Esophagus (tissue), 2 donors: Measurements from ENCODE around the gene PCLO. TPM values are rescaled to one million over a fixed set of nuclear protein-coding genes. Genes with fewer than 3 reads are reported as not detected.

ENCODE experiments used
- H3K27ac ChIP-seq, 2 donors: one replicate each; pipeline ENCODE4 v1.5.1; 2013; ENCODE audit warnings: low read depth in 2 of 2, mild to moderate bottlenecking in 2 of 2, inconsistent platforms in 1 of 2, low read length in 1 of 2, moderate library complexity in 1 of 2
- H3K27me3 ChIP-seq, 2 donors: one replicate each; pipeline ENCODE4 v1.6.1; 2013; ENCODE audit warnings: low read length in 2 of 2, control low read depth in 1 of 2, mild to moderate bottlenecking in 1 of 2; ENCODE audit not compliant: insufficient read depth in 2 of 2, control insufficient read depth in 1 of 2
- H3K36me3 ChIP-seq, 2 donors: one replicate each; pipeline ENCODE4 v1.6.1; 2013; ENCODE audit warnings: low read length in 1 of 2; ENCODE audit not compliant: control insufficient read depth in 2 of 2, insufficient read depth in 2 of 2
- H3K4me1 ChIP-seq, 2 donors: one replicate each; pipeline ENCODE4 v1.6.1; 2013; ENCODE audit warnings: low read length in 1 of 2; ENCODE audit not compliant: control insufficient read depth in 2 of 2, insufficient read depth in 2 of 2
- H3K4me3 ChIP-seq, 2 donors: one replicate each; pipeline ENCODE4 v1.5.1; 2013; ENCODE audit warnings: low read length in 2 of 2, mild to moderate bottlenecking in 2 of 2, low read depth in 1 of 2, moderate library complexity in 1 of 2
- H3K9me3 ChIP-seq, 2 donors: one replicate each; pipeline ENCODE4 v1.6.1; 2013; ENCODE audit warnings: mild to moderate bottlenecking in 2 of 2, low read depth in 1 of 2, low read length in 1 of 2, moderate library complexity in 1 of 2; ENCODE audit not compliant: control insufficient read depth in 2 of 2, insufficient read depth in 1 of 2
- WGBS, 2 donors: extraction: QIAGEN DNeasy Blood & Tissue Kit; methylation state at CpG; one replicate each; pipeline ENCODE4 v1.1.7; 2013; 5-methylcytosine and 5-hydroxymethylcytosine counted together
- polyA plus RNA-seq, 2 donors: library from polyadenylated mRNA; stranded (reverse); fragments of 200-250 nt; gene quantifications; one replicate each; pipeline ENCODE4 v1.2.3, GENCODE V29; 2013
- donor health status: healthy with polysubstance abuse.
- donor health status: Bipolar disorder and iron deficiency.

Gene PCLO
- polyA plus RNA-seq, 2 donors = 1.5 to 1.6 TPM

DNA sequence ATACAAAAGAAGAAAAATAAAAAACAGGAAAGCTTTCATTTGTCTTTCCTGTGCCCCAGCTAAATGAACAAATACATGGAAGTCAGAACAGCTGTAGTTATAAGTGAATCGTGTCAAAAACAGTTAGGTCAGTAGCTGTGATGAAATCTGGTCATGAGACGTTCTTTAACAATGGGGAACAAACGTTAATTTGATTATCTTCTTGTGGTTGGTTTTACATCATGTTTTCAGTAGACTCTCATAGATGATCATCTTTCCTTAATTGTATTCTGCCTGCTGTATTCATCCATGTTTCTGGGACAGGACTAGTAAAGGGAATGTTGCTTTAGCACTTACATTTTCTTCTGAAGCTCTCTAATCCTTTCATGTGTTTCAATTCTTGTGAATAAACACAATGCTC is 97.0 kb downstream of the PCLO start:
- Histone ChIP-seq H3K27ac (no peak overlapping the region), H3K27me3 (no peaks in the 10 kb centered on the region), H3K36me3 (no peaks in the 10 kb centered on the region), H3K9me3 (no peaks in the 10 kb centered on the region), H3K4me3 (no peak overlapping the region), H3K4me1 (no peaks in the 10 kb centered on the region)
- WGBS, 2 donors = 53 to 61% methylated on average over 3 of the region's 3 CpGs

DNA sequence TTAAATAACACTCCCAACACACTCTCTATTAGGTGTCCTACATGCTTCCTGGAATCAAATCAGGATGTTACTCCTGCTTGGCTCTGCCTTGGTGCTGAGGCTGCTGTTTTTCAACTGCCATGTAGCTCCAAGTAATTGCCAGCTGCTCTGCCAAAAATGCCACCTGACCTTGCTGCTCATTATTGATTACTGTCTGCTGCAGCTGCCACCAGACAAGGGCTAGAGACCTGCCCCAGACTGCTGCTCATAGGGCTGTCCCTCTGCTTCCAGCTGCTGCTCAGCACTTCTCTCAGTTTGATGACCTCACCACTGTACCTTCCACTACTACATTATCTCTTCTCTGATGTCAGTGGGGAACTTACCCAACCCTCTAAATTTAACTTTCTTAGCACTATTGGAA is 102.5 kb downstream of the PCLO start:
- no peaks in the 10 kb centered on the region for H3K4me1 ChIP-seq
- H3K36me3 ChIP-seq = no peaks in the 10 kb centered on the region
- no peak overlapping the region for H3K27ac ChIP-seq
- no peaks in the 10 kb centered on the region for H3K9me3 ChIP-seq
- no peak overlapping the region for H3K4me3 ChIP-seq
- no peaks in the 10 kb centered on the region for H3K27me3 ChIP-seq

DNA sequence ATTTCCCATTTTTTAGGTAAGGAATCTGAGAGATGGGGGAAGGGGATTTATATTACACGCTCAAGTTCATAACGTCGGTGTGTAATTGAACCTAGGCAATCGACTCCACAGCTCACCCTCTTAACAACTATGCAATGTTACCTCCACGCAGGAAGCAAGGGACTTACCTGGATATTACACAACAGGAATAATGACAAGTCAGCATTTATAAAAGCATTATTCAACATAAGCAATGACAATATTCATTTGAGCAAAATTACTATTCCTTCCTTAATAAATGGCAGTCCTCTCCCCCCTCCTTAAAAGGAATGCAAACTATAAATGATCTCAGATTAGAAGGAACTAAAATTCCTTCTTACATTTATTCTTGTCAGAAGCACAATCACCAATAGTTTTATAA is 104.0 kb downstream of the PCLO start:
- Histone ChIP-seq H3K27me3 (no peaks in the 10 kb centered on the region), H3K27ac (no peak overlapping the region), H3K36me3 (no peaks in the 10 kb centered on the region), H3K4me3 (no peak overlapping the region), H3K4me1 (no peaks in the 10 kb centered on the region), H3K9me3 (no peaks in the 10 kb centered on the region)
- WGBS, 2 donors = 95 to 96% methylated on average over 5 of the region's 5 CpGs

DNA sequence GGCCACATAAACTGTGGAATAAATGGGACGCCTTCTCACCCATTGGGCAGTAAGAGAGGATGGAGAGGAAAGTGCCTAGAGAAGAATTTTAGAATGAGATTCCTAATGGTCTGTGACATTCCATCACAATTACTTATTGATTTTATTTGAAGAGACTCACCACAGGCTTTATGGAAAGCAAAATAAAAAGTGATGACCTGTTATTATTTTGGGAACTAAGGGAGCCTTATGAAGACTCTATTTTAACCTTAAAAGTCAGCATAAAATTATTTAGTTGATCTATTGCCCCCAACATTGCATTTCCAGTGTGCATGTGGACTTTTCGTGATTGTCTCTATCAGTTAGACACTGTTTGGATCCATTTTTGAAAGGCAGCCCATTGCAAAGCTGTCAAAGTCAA is 107.5 kb downstream of the PCLO start:
- H3K4me1 ChIP-seq = no peaks in the 10 kb centered on the region
- H3K9me3 ChIP-seq = no peaks in the 10 kb centered on the region
- H3K27me3 ChIP-seq = no peaks in the 10 kb centered on the region
- H3K27ac ChIP-seq = no peak overlapping the region
- 86 to 92% methylated on average over 2 of the region's 2 CpGs for WGBS, 2 donors
- no peak overlapping the region for H3K4me3 ChIP-seq
- no peaks in the 10 kb centered on the region for H3K36me3 ChIP-seq

DNA sequence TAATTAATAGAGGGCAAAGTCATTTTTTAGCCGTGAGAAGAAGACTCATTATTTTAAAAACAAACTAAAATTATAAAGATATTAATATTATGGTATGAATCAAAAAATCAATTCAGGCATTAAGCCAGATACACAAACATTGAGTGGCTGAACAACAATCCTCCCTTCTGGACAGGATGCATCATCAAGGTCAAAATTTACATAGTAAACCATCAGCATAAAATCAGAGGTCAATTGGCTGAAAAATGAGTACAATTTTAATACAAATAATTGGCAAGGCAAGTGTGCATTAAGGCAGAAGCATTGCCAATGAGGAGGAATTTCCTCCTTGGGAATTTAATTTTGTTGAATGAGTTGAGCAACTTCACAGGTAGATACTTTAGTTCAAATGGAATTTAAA is 108.2 kb downstream of the PCLO start:
- Histone ChIP-seq H3K4me1 (no peaks in the 10 kb centered on the region), H3K27me3 (no peaks in the 10 kb centered on the region), H3K36me3 (no peaks in the 10 kb centered on the region), H3K4me3 (no peak overlapping the region), H3K27ac (no peak overlapping the region), H3K9me3 (no peaks in the 10 kb centered on the region)
- 58 to 70% methylated on average over 1 of the region's 1 CpG for WGBS, 2 donors

DNA sequence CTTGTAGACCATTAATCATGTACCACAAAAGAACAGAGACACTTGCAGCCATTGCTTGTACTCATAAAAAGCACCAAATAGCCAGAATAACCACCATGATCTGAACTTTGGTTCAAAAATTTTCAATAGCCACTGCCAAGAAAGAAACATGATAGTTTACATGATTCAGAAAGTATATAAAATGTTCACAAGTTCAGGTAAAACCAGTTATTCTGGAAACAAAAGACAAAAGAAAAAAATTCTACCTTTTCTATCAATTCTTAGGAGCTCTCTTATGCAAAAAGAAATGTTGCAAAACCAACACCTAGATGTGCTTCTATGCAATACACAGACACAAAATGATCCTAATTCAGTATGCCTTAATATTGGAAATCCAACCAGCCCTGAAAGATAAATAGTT is 108.7 kb downstream of the PCLO start:
- H3K27me3 ChIP-seq = no peaks in the 10 kb centered on the region
- H3K4me3 ChIP-seq = no peak overlapping the region
- no peaks in the 10 kb centered on the region for H3K4me1 ChIP-seq
- no peaks in the 10 kb centered on the region for H3K36me3 ChIP-seq
- H3K27ac ChIP-seq = no peak overlapping the region
- H3K9me3 ChIP-seq = no peaks in the 10 kb centered on the region

DNA sequence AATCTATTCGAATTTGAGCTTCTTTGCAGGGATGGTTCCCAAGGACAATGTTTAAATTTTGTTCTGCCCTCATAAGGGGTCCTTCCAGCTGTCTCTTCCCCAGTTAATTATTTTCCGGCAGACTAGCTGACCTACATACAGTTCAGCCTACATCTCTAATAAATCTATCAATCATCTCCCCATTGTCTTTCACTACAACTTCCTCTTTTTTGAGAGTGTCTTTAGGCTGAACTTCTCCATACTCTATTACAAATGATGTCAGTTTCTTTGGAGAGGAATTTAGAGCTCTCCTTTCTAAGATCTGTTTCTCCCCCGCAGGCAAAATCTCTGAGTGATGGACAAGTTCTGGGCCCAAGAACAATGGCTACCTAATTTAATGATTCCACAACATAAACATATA is 122.2 kb downstream of the PCLO start:
- H3K4me1 ChIP-seq = no peaks in the 10 kb centered on the region
- no peak overlapping the region for H3K27ac ChIP-seq
- 75 to 78% methylated on average over 3 of the region's 3 CpGs for WGBS, 2 donors
- no peak overlapping the region for H3K4me3 ChIP-seq
- H3K9me3 ChIP-seq = no peaks in the 10 kb centered on the region
- no peaks in the 10 kb centered on the region for H3K36me3 ChIP-seq
- no peaks in the 10 kb centered on the region for H3K27me3 ChIP-seq

DNA sequence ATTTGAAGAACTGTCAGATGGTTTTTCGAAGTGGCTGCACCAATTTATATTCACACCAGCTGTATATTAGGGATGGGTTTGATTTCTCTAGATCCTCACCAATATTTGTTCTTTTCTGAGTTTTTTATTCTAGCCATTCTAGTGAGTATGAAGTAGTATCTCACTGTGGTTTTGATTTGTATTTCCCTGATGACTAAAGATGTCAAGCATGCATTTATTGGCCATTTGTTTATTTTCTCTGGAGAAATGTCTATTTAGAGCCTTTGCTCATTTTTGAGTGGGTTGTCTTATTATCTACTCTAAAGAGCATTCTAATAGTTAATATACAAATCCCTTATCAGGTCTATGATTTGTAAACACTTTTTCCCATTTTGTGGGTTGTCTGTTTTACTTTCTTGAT is 123.9 kb downstream of the PCLO start:
- Histone ChIP-seq H3K36me3 (no peaks in the 10 kb centered on the region), H3K27ac (no peak overlapping the region), H3K4me1 (no peaks in the 10 kb centered on the region), H3K27me3 (no peaks in the 10 kb centered on the region), H3K4me3 (no peak overlapping the region), H3K9me3 (no peaks in the 10 kb centered on the region)
- WGBS, 2 donors = 83 to 95% methylated on average over 1 of the region's 1 CpG

DNA sequence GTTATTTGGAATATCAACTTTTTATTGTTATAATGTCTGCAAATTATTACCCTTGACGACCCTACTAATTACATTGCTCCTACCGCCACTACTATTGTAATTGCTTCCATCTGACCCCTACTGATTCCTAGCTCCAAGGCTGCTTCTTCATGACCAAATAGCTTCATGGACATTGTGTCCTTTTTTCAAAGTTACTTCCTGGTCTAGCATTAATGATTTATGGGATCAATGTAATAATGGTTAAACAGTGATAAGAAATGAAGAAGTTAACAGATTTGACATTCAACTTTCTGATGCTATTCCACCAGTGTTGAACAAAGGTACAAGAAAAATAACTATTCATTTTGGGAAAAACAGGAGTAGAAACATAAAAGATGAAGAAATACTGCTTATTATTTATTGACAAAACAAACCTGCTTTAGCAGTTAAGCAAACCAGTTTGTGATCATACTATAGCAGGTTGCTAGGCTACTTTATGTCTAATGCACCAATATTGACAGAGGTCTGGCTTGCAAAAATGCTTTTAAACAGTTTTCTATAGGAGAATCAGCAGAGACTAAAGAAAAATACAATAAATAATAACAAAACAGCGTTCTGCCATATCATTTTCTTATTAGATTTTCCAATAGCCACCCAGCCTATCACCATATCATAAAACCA is 125.8 kb downstream of the PCLO start:
- Histone ChIP-seq H3K9me3 (no peaks in the 10 kb centered on the region), H3K36me3 (no peaks in the 10 kb centered on the region), H3K27me3 (no peaks in the 10 kb centered on the region), H3K27ac (no peak overlapping the region), H3K4me1 (no peaks in the 10 kb centered on the region), H3K4me3 (no peak overlapping the region)
- 80 to 81% methylated on average over 3 of the region's 3 CpGs for WGBS, 2 donors

DNA sequence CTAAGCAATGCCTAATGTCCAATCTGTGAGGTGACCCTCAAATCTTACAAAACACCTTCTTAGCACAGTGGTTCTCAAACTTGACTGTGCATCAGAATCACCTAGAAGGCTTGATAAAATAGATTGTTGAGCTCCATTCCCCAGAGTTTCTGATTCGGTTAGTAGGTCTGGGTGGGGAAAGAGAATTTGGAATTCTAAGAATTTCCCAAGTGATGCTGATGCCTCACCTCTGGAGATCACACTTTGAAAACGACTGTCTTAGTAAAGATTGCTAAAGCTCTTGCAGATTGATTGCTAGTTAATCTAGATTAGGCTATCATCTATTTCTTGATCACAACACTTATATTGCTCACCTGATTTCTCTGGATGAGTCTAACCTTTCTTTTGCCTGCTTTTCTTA is 126.6 kb downstream of the PCLO start:
- Histone ChIP-seq H3K27ac (no peak overlapping the region), H3K9me3 (no peaks in the 10 kb centered on the region), H3K36me3 (no peaks in the 10 kb centered on the region), H3K27me3 (no peaks in the 10 kb centered on the region), H3K4me1 (no peaks in the 10 kb centered on the region), H3K4me3 (no peak overlapping the region)
- WGBS, 2 donors = 31 to 39% methylated on average over 2 of the region's 2 CpGs
